ENCODE data around the gene PPFIBP1. TPM values are rescaled to one million over a fixed set of nuclear protein-coding genes. Genes with fewer than 3 reads are reported as not detected.

Gene PPFIBP1
- total RNA-seq, 1 donor from 2014 or later: 84.1 TPM

- Mint-ChIP-seq H3K4me3 (ENCODE audit: unreplicated experiment) (no peak overlapping the region), H3K27me3 (ENCODE audit: unreplicated experiment) (no peaks in the 10 kb centered on the region), H3K27ac (ENCODE audit: unreplicated experiment) (no peak overlapping the region), H3K36me3 (ENCODE audit: unreplicated experiment) (peaks cover 17% of the 10 kb centered on the region), H3K4me1 (ENCODE audit: unreplicated experiment) (peaks cover 58% of the 10 kb centered on the region), H3K9me3 (ENCODE audit: unreplicated experiment) (no peaks in the 10 kb centered on the region)
- no peak for DNase-seq (ENCODE audit: extremely low spot score, unreplicated experiment)
- TF ChIP-seq, protein P1, sequence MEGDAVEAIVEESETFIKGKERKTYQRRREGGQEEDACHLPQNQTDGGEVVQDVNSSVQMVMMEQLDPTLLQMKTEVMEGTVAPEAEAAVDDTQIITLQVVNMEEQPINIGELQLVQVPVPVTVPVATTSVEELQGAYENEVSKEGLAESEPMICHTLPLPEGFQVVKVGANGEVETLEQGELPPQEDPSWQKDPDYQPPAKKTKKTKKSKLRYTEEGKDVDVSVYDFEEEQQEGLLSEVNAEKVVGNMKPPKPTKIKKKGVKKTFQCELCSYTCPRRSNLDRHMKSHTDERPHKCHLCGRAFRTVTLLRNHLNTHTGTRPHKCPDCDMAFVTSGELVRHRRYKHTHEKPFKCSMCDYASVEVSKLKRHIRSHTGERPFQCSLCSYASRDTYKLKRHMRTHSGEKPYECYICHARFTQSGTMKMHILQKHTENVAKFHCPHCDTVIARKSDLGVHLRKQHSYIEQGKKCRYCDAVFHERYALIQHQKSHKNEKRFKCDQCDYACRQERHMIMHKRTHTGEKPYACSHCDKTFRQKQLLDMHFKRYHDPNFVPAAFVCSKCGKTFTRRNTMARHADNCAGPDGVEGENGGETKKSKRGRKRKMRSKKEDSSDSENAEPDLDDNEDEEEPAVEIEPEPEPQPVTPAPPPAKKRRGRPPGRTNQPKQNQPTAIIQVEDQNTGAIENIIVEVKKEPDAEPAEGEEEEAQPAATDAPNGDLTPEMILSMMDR (IDR thresholded peaks at IDR 0.05): no peak
Observed at GRCh38 chr12:27531896-27532295, 7.9 kb downstream of the PPFIBP1 start.

GRCh38 chr12:27534060-27534764 lies 10.2 kb downstream of the PPFIBP1 start:
- Mint-ChIP-seq H3K4me3 (ENCODE audit: unreplicated experiment) (no peak overlapping the region), H3K4me1 (ENCODE audit: unreplicated experiment) (peaks cover 52% of the 10 kb centered on the region), H3K27ac (ENCODE audit: unreplicated experiment) (peak overlapping the region; percentile 75), H3K27me3 (ENCODE audit: unreplicated experiment) (no peaks in the 10 kb centered on the region), H3K9me3 (ENCODE audit: unreplicated experiment) (no peaks in the 10 kb centered on the region), H3K36me3 (ENCODE audit: unreplicated experiment) (peaks cover 14% of the 10 kb centered on the region)
- TF ChIP-seq, protein P1 (IDR thresholded peaks at IDR 0.05): no peak
- DNase-seq (ENCODE audit: extremely low spot score, unreplicated experiment): no peak

GRCh38 chr12:27534765-27535161 lies 10.8 kb downstream of the PPFIBP1 start:
- Mint-ChIP-seq H3K27me3 (ENCODE audit: unreplicated experiment) (no peaks in the 10 kb centered on the region), H3K27ac (ENCODE audit: unreplicated experiment) (peak overlapping the region; percentile 75), H3K4me3 (ENCODE audit: unreplicated experiment) (no peak overlapping the region), H3K9me3 (ENCODE audit: unreplicated experiment) (no peaks in the 10 kb centered on the region), H3K4me1 (ENCODE audit: unreplicated experiment) (peaks cover 49% of the 10 kb centered on the region), H3K36me3 (ENCODE audit: unreplicated experiment) (peaks cover 14% of the 10 kb centered on the region)
- DNase-seq (ENCODE audit: extremely low spot score, unreplicated experiment): no peak
- TF ChIP-seq, protein P1 (IDR thresholded peaks at IDR 0.05): no peak

DNA sequence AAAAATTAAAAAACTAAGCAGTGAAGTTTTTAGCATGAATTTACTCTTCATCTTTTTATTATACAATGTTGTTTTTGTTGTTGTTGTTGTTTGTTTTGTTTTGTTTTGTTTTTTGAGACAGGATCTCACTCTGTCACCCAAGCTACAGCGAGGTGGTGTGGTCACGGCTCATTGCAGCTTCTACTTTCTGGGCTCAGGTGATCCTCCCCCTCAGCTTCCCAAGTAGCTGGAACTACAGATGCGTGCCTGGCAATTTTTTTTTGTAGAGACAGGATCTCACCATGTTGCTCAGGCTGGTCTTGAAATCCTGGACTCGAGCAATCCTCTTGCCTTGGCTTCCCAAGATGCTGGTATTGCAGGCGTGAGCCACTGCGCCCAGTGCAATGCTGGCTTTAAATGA lies 11.3 kb downstream of the PPFIBP1 start:
- H3K27me3 Mint-ChIP-seq (ENCODE audit: unreplicated experiment): no peaks in the 10 kb centered on the region
- H3K36me3 Mint-ChIP-seq (ENCODE audit: unreplicated experiment): peaks cover 14% of the 10 kb centered on the region
- H3K27ac Mint-ChIP-seq (ENCODE audit: unreplicated experiment): no peak overlapping the region
- no peak overlapping the region for H3K4me3 Mint-ChIP-seq (ENCODE audit: unreplicated experiment)
- H3K9me3 Mint-ChIP-seq (ENCODE audit: unreplicated experiment): no peaks in the 10 kb centered on the region
- DNase-seq (ENCODE audit: extremely low spot score, unreplicated experiment): no peak
- peaks cover 48% of the 10 kb centered on the region for H3K4me1 Mint-ChIP-seq (ENCODE audit: unreplicated experiment)
- TF ChIP-seq, protein P1 (IDR thresholded peaks at IDR 0.05): no peak

DNA sequence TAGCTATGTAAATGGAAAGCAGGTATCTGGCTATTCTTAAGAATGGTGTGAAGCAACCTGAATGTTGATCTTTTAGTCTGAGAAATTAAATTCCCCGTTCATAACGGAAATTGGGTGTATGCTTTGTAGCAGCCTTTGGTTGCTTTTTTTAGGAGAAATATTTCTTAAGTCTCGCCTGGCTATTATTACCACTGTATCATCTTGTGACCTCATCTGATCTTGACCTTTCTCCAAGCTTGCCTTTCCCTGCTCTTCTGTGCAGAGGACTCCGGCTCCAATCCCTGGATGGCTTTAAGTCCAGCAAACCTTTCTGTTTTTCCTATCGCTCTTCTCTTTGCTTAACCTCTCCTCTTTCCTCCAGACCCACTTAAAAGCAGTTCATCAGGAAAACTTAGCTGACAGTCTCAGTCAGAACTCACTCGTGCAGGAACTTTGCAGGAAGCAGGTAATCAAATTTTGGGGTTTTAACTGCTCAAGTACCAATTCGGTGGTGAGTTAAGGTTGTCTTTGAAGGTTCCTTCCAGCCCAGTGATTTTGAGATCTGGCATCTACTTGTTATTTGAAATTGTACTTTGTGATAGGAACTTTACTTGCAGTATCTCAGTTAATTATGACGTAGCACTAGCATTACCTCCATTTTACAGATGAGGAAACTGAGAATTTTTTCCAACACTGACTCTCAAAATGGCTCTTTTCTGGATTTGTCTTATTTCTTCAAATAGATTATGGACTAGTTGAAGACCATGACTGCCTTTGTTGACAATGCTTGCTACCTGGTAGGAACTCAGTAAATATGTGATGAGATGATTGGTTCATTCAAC lies 14.1 kb downstream of the PPFIBP1 start:
- no peaks in the 10 kb centered on the region for H3K27me3 Mint-ChIP-seq (ENCODE audit: unreplicated experiment)
- DNase-seq (ENCODE audit: extremely low spot score, unreplicated experiment): no peak
- no peak overlapping the region for H3K4me3 Mint-ChIP-seq (ENCODE audit: unreplicated experiment)
- TF ChIP-seq, protein P1 (IDR thresholded peaks at IDR 0.05): no peak
- peaks cover 58% of the 10 kb centered on the region for H3K4me1 Mint-ChIP-seq (ENCODE audit: unreplicated experiment)
- H3K27ac Mint-ChIP-seq (ENCODE audit: unreplicated experiment): peak overlapping the region; percentile 83
- no peaks in the 10 kb centered on the region for H3K9me3 Mint-ChIP-seq (ENCODE audit: unreplicated experiment)
- H3K36me3 Mint-ChIP-seq (ENCODE audit: unreplicated experiment): peaks cover 14% of the 10 kb centered on the region
